ENCODE measurements around the gene PLAGL1.
A peak's percentile ranks its signal among the peaks of the same experiment; 100 is the strongest.

Gene PLAGL1

GRCh38 chr6:143965503-143966171, 42.4 kb downstream of the PLAGL1 start:
- no peak for DNase-seq (ENCODE audit: low read depth in 2 of 2)

- DNase-seq (ENCODE audit: low read depth in 2 of 2): no peak
Measured at GRCh38 chr6:143964674-143965081, 43.4 kb downstream of the PLAGL1 start.

- no peak for DNase-seq (ENCODE audit: low read depth in 2 of 2)
Measured at GRCh38 chr6:143963158-143963919, 44.7 kb downstream of the PLAGL1 start.

- no peak for DNase-seq (ENCODE audit: low read depth in 2 of 2)
Measured at GRCh38 chr6:143961886-143962878, 45.9 kb downstream of the PLAGL1 start.

GRCh38 chr6:143961066-143961465, 47.0 kb downstream of the PLAGL1 start:
- no peak for DNase-seq (ENCODE audit: low read depth in 2 of 2)

GRCh38 chr6:143959927-143960326, 48.1 kb downstream of the PLAGL1 start:
- DNase-seq (ENCODE audit: low read depth in 2 of 2): no peak

- DNase-seq (ENCODE audit: low read depth in 2 of 2): no peak
Measured at GRCh38 chr6:143958839-143959399, 49.1 kb downstream of the PLAGL1 start.

- no peak for DNase-seq (ENCODE audit: low read depth in 2 of 2)
Measured at GRCh38 chr6:143957679-143958274, 50.3 kb downstream of the PLAGL1 start.

- no peak for DNase-seq (ENCODE audit: low read depth in 2 of 2)
Measured at GRCh38 chr6:143955971-143956370, 52.1 kb downstream of the PLAGL1 start.

GRCh38 chr6:143953922-143954321, 54.1 kb downstream of the PLAGL1 start:
- no peak for DNase-seq (ENCODE audit: low read depth in 2 of 2)

GRCh38 chr6:143952947-143953701, 54.9 kb downstream of the PLAGL1 start:
- DNase-seq (ENCODE audit: low read depth in 2 of 2): no peak

GRCh38 chr6:143952060-143952778, 55.8 kb downstream of the PLAGL1 start:
- DNase-seq (ENCODE audit: low read depth in 2 of 2): no peak

- DNase-seq (ENCODE audit: low read depth in 2 of 2): no peak
Measured at GRCh38 chr6:143950875-143951274, 57.2 kb downstream of the PLAGL1 start.

- no peak for DNase-seq (ENCODE audit: low read depth in 2 of 2)
Measured at GRCh38 chr6:143949962-143950361, 58.1 kb downstream of the PLAGL1 start.

- no peak for DNase-seq (ENCODE audit: low read depth in 2 of 2)
Measured at GRCh38 chr6:143949535-143949934, 58.5 kb downstream of the PLAGL1 start.

GRCh38 chr6:143948208-143948607, 59.9 kb downstream of the PLAGL1 start:
- no peak for DNase-seq (ENCODE audit: low read depth in 2 of 2)

- DNase-seq (ENCODE audit: low read depth in 2 of 2): peak; percentile 25 to 52
Measured at GRCh38 chr6:143941852-143942627, 66.0 kb downstream of the PLAGL1 start.

GRCh38 chr6:143940011-143940597, 68.0 kb downstream of the PLAGL1 start:
- peak; percentile 9 to 22 for DNase-seq (ENCODE audit: low read depth in 2 of 2)

- DNase-seq (ENCODE audit: low read depth in 2 of 2): no peak
Measured at GRCh38 chr6:143939364-143939763, 68.7 kb downstream of the PLAGL1 start.

Data from activated CD4-positive, alpha-beta T cell treated with anti-CD3 and anti-CD28 coated beads for 24 hours (primary cell).